ENCODE results near the gene LMOD1. TPM values are rescaled to one million over a fixed set of nuclear protein-coding genes. Genes with fewer than 3 reads are reported as not detected.

The LMOD1 gene
- total RNA-seq, 1 experiment from 2014 or later: not detected

DNA sequence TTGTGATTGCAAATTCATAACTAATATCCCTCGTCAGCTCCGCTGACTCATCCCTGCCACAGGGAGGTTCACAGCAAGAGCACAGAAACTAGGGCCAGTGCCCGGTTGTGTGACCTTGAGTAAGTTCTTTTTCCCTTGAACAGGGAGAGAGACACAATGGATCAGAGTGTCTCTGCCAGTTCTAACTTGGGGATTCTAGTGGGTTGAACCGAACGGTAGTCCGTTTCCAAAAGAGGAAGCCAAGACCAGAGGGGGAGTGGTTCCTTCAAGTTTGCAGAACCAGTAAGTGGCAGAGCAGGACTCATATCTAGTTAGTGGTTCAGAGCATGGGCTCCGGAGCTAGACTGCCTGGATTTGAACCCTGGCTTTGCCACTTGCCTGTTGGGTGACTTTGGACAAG lies 62.6 kb downstream of the LMOD1 start:
- Mint-ChIP-seq H3K9me3 (ENCODE audit: low read depth, unreplicated experiment) (no peaks in the 10 kb centered on the region), H3K4me3 (ENCODE audit: low read depth, unreplicated experiment) (no peak overlapping the region), H3K4me1 (ENCODE audit: low read depth, unreplicated experiment) (peaks cover 19% of the 10 kb centered on the region), H3K27me3 (ENCODE audit: unreplicated experiment) (peaks cover 14% of the 10 kb centered on the region), H3K27ac (ENCODE audit: unreplicated experiment) (no peak overlapping the region), H3K36me3 (ENCODE audit: insufficient read depth, unreplicated experiment) (peaks cover 23% of the 10 kb centered on the region)
- TF ChIP-seq, protein P1, sequence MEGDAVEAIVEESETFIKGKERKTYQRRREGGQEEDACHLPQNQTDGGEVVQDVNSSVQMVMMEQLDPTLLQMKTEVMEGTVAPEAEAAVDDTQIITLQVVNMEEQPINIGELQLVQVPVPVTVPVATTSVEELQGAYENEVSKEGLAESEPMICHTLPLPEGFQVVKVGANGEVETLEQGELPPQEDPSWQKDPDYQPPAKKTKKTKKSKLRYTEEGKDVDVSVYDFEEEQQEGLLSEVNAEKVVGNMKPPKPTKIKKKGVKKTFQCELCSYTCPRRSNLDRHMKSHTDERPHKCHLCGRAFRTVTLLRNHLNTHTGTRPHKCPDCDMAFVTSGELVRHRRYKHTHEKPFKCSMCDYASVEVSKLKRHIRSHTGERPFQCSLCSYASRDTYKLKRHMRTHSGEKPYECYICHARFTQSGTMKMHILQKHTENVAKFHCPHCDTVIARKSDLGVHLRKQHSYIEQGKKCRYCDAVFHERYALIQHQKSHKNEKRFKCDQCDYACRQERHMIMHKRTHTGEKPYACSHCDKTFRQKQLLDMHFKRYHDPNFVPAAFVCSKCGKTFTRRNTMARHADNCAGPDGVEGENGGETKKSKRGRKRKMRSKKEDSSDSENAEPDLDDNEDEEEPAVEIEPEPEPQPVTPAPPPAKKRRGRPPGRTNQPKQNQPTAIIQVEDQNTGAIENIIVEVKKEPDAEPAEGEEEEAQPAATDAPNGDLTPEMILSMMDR (IDR thresholded peaks at IDR 0.05; ENCODE audit: unreplicated experiment): no peak
- CTCF ChIA-PET: interaction anchor here (1.7 kb wide), 1 partner anchor 12 kb away, joined by 4 read pairs; no protein-coding TSS in a partner anchor
- no TSS peak for BruUV-seq (replicated peaks)
- DNase-seq: no peak
- intact Hi-C loops (cut with micrococcal nuclease; ENCODE audit: unreplicated experiment): no loop called here

DNA sequence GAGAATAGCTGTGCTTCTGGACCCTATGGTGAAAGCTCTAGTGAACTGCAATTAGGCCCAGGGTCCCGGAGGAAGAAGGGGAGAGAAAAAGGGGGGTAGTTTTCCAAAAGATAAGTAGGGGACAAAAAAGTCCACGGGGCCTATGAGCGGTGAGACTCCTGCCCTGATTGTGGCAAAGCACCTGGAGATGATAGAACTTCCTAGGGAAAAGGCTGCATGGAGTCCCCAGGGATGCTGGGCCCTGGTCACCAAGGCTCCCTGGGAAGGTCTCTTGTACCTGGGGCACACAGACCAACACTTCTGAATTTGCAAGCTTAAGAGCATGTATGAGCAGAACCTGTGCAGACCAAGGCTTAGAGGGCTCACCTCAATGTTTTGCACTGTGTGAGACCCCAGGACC lies 63.1 kb downstream of the LMOD1 start:
- Mint-ChIP-seq H3K27me3 (ENCODE audit: unreplicated experiment) (peaks cover 13% of the 10 kb centered on the region), H3K27ac (ENCODE audit: unreplicated experiment) (peak overlapping the region; percentile 3), H3K9me3 (ENCODE audit: low read depth, unreplicated experiment) (no peaks in the 10 kb centered on the region), H3K36me3 (ENCODE audit: insufficient read depth, unreplicated experiment) (peaks cover 18% of the 10 kb centered on the region), H3K4me1 (ENCODE audit: low read depth, unreplicated experiment) (peaks cover 19% of the 10 kb centered on the region), H3K4me3 (ENCODE audit: low read depth, unreplicated experiment) (no peak overlapping the region)
- no peak for DNase-seq
- CTCF ChIA-PET: no interaction called here
- TF ChIP-seq, protein P1 (IDR thresholded peaks at IDR 0.05; ENCODE audit: unreplicated experiment): no peak
- BruUV-seq (replicated peaks): no TSS peak
- intact Hi-C loops (cut with micrococcal nuclease; ENCODE audit: unreplicated experiment): no loop called here

DNA sequence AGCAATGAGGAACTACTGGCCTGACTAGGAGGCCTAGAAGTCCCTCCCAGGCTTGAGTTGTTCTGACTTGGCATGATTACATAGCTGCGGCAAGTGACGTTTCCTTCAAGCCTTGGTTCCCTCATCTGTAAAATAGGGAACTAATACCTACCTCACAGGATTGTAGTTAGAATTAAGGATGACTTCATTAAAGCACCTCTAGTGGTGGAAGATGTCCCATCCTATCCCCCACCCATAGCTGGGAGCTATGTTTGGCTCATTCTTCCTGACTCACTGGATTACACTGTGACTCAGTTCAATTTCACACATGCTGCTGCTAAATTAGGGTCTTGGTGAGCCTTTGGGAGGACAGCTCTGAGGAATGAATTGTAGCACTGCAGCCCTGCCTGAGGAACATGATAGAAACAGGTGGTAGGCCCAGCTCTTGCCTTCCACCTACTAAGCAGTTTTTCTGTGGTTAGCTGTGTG lies 63.6 kb downstream of the LMOD1 start:
- H3K27ac Mint-ChIP-seq (ENCODE audit: unreplicated experiment): peak overlapping the region; percentile 3
- no peaks in the 10 kb centered on the region for H3K9me3 Mint-ChIP-seq (ENCODE audit: low read depth, unreplicated experiment)
- TF ChIP-seq, protein P1 (IDR thresholded peaks at IDR 0.05; ENCODE audit: unreplicated experiment): no peak
- intact Hi-C loops (cut with micrococcal nuclease; ENCODE audit: unreplicated experiment): no loop called here
- no TSS peak for BruUV-seq (replicated peaks)
- no peak for DNase-seq
- H3K36me3 Mint-ChIP-seq (ENCODE audit: insufficient read depth, unreplicated experiment): peaks cover 18% of the 10 kb centered on the region
- H3K4me1 Mint-ChIP-seq (ENCODE audit: low read depth, unreplicated experiment): peaks cover 19% of the 10 kb centered on the region
- H3K4me3 Mint-ChIP-seq (ENCODE audit: low read depth, unreplicated experiment): no peak overlapping the region
- H3K27me3 Mint-ChIP-seq (ENCODE audit: unreplicated experiment): peaks cover 7% of the 10 kb centered on the region
- CTCF ChIA-PET: interaction anchor here (0.5 to 0.7 kb wide), 4 partner anchors 34 to 526 kb away, joined by 3 to 4 read pairs (median 4); no protein-coding TSS in a partner anchor

DNA sequence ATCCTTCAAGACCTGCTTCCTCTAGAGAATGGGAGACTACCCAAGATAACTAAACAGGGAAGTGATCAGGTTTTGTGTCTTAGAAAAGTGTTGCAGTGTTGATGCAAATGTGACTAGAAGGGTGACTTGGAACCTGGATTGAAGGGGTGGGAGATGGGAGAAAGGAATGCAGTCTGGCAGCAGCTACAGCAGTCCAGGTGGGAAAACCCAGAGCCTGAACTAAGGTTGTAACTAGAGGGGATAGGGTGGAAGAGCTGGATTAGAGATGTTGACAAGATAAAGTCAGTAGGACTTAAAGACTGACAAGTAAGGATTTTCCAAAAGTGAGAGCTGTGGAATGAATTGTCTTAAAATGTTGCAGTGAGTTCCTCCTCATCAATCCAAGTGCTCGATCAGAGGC lies 64.7 kb downstream of the LMOD1 start:
- no peak overlapping the region for H3K4me3 Mint-ChIP-seq (ENCODE audit: low read depth, unreplicated experiment)
- DNase-seq: no peak
- CTCF ChIA-PET: no interaction called here
- no TSS peak for BruUV-seq (replicated peaks)
- TF ChIP-seq, protein P1 (IDR thresholded peaks at IDR 0.05; ENCODE audit: unreplicated experiment): no peak
- intact Hi-C loops (cut with micrococcal nuclease; ENCODE audit: unreplicated experiment): no loop called here
- no peaks in the 10 kb centered on the region for H3K27me3 Mint-ChIP-seq (ENCODE audit: unreplicated experiment)
- H3K9me3 Mint-ChIP-seq (ENCODE audit: low read depth, unreplicated experiment): no peaks in the 10 kb centered on the region
- H3K36me3 Mint-ChIP-seq (ENCODE audit: insufficient read depth, unreplicated experiment): peaks cover 21% of the 10 kb centered on the region
- H3K4me1 Mint-ChIP-seq (ENCODE audit: low read depth, unreplicated experiment): peaks cover 19% of the 10 kb centered on the region
- no peak overlapping the region for H3K27ac Mint-ChIP-seq (ENCODE audit: unreplicated experiment)

All from Calu3 (cell line).